Activated T-helper 1 cell treated with anti-CD3 and anti-CD28 coated beads, Interleukin-12 subunit alpha, Interleukin-12 subunit beta, Interleukin-2, Interleukin-4 antibody, amounts not matched to agents 30 ng/mL and 10 ng/mL and 1 ng/mL, durations not matched to agents 14 hours and 24 hours and 36 hours (primary cell): ENCODE results near the gene RASL11A. TPM values are rescaled to one million over a fixed set of nuclear protein-coding genes. Genes with fewer than 3 reads are reported as not detected.
"Not testable (repeated sequence)": the region's sequence is repeated elsewhere in the genome, so short reads cannot be mapped to it uniquely, and the experiment has no call there.

Experiments used
- DNase-seq: peaks from one replicate; pipeline ENCODE4 v3.0.0; 2021; ENCODE audit warnings: low spot score
- H3K27ac Mint-ChIP-seq: one replicate; pipeline ENCODE4 v1.8.0; 2021; ENCODE audit warnings: mild to moderate bottlenecking, mixed read lengths
- H3K27me3 Mint-ChIP-seq: one replicate; pipeline ENCODE4 v1.8.0; 2022; ENCODE audit warnings: mild to moderate bottlenecking, moderate library complexity, mixed read lengths; ENCODE audit not compliant: insufficient read depth
- H3K36me3 Mint-ChIP-seq: one replicate; pipeline ENCODE4 v1.8.0; 2021; ENCODE audit warnings: low read depth, mixed read lengths
- H3K4me1 Mint-ChIP-seq: one replicate; pipeline ENCODE4 v1.8.0; 2021; ENCODE audit warnings: low read depth, mixed read lengths
- H3K4me3 Mint-ChIP-seq: one replicate; pipeline ENCODE4 v1.8.0; 2021; ENCODE audit warnings: mild to moderate bottlenecking, moderate library complexity, mixed read lengths
- H3K9me3 Mint-ChIP-seq: one replicate; pipeline ENCODE4 v1.8.0; 2021; ENCODE audit warnings: mixed read lengths
- intact Hi-C: fragments of 100-400 bp; cut with micrococcal nuclease; formaldehyde crosslinking; loops from one replicate; pipeline ENCODE4 v1.15.1; 2024
- total RNA-seq: library from RNA; stranded (reverse); gene quantifications from 2 replicates; pipeline ENCODE4 v1.2.3, GENCODE V29; 2022

RASL11A gene
- total RNA-seq, 1 donor from 2014 or later = 1.9 TPM

GRCh38 chr13:27293076-27293691, 22.6 kb downstream of the RASL11A start:
- intact Hi-C loops = loop anchor here (5.0 kb wide), 1 partner anchor 59 kb away; no protein-coding TSS in a partner anchor

GRCh38 chr13:27293873-27294515, 23.4 kb downstream of the RASL11A start:
- Mint-ChIP-seq H3K27ac (no peak overlapping the region), H3K4me3 (no peak overlapping the region), H3K36me3 (no peaks in the 10 kb centered on the region), H3K27me3 (peaks cover 1% of the 10 kb centered on the region), H3K9me3 (no peaks in the 10 kb centered on the region), H3K4me1 (peaks cover 17% of the 10 kb centered on the region)
- DNase-seq = no peak
- intact Hi-C loops = loop anchor here (5.0 kb wide), 1 partner anchor 58 kb away; no protein-coding TSS in a partner anchor

More at GRCh38 chr13:27293076-27293691, 22.6 kb downstream of the RASL11A start:
- Mint-ChIP-seq H3K27me3 (peaks cover 1% of the 10 kb centered on the region), H3K4me3 (no peak overlapping the region), H3K9me3 (no peaks in the 10 kb centered on the region), H3K36me3 (no peaks in the 10 kb centered on the region), H3K27ac (no peak overlapping the region), H3K4me1 (peaks cover 17% of the 10 kb centered on the region)
- DNase-seq = no peak

- Mint-ChIP-seq H3K9me3 (no peaks in the 10 kb centered on the region), H3K27me3 (peaks cover 1% of the 10 kb centered on the region), H3K4me3 (no peak overlapping the region)
These were observed 24.5 kb downstream of the RASL11A start for GRCh38 chr13:27295096-27295495.

GRCh38 chr13:27295660-27296059, 25.0 kb downstream of the RASL11A start:
- Mint-ChIP-seq H3K9me3 (no peaks in the 10 kb centered on the region), H3K4me1 (peaks cover 17% of the 10 kb centered on the region), H3K36me3 (no peaks in the 10 kb centered on the region), H3K4me3 (no peak overlapping the region), H3K27ac (no peak overlapping the region), H3K27me3 (peaks cover 1% of the 10 kb centered on the region)
- no peak for DNase-seq
- intact Hi-C loops = no loop called here

More at GRCh38 chr13:27295096-27295495, 24.5 kb downstream of the RASL11A start:
- no peaks in the 10 kb centered on the region for H3K36me3 Mint-ChIP-seq
- peaks cover 17% of the 10 kb centered on the region for H3K4me1 Mint-ChIP-seq
- intact Hi-C loops = no loop called here
- no peak overlapping the region for H3K27ac Mint-ChIP-seq
- DNase-seq = no peak

- peaks cover 17% of the 10 kb centered on the region for H3K4me1 Mint-ChIP-seq
- no peak for DNase-seq
- no peak overlapping the region for H3K4me3 Mint-ChIP-seq
- H3K36me3 Mint-ChIP-seq = no peaks in the 10 kb centered on the region
- H3K9me3 Mint-ChIP-seq = no peaks in the 10 kb centered on the region
- intact Hi-C loops = no loop called here
- peaks cover 1% of the 10 kb centered on the region for H3K27me3 Mint-ChIP-seq
- no peak overlapping the region for H3K27ac Mint-ChIP-seq
These were observed 25.9 kb downstream of the RASL11A start for GRCh38 chr13:27296496-27296895.

GRCh38 chr13:27298849-27299248, 28.2 kb downstream of the RASL11A start:
- no peak overlapping the region for H3K4me3 Mint-ChIP-seq
- no peaks in the 10 kb centered on the region for H3K36me3 Mint-ChIP-seq
- H3K4me1 Mint-ChIP-seq = peaks cover 15% of the 10 kb centered on the region
- no peak for DNase-seq
- H3K27ac Mint-ChIP-seq = no peak overlapping the region
- H3K9me3 Mint-ChIP-seq = peaks cover 3% of the 10 kb centered on the region
- intact Hi-C loops = no loop called here
- H3K27me3 Mint-ChIP-seq = peaks cover 1% of the 10 kb centered on the region

- H3K36me3 Mint-ChIP-seq, intact Hi-C loops, H3K4me1 Mint-ChIP-seq, H3K27ac Mint-ChIP-seq, H3K9me3 Mint-ChIP-seq, DNase-seq, H3K27me3 Mint-ChIP-seq, H3K4me3 Mint-ChIP-seq: not testable (repeated sequence)
These were observed 29.8 kb downstream of the RASL11A start for GRCh38 chr13:27300406-27300805.

- intact Hi-C loops = no loop called here
- H3K27ac Mint-ChIP-seq = no peak overlapping the region
- H3K4me1 Mint-ChIP-seq = peaks cover 8% of the 10 kb centered on the region
- H3K9me3 Mint-ChIP-seq = peaks cover 3% of the 10 kb centered on the region
- no peak for DNase-seq
- H3K27me3 Mint-ChIP-seq = peaks cover 1% of the 10 kb centered on the region
- no peaks in the 10 kb centered on the region for H3K36me3 Mint-ChIP-seq
- no peak overlapping the region for H3K4me3 Mint-ChIP-seq
These were observed 30.4 kb downstream of the RASL11A start for GRCh38 chr13:27300941-27301586.

GRCh38 chr13:27302643-27303262, 32.1 kb downstream of the RASL11A start:
- H3K4me3 Mint-ChIP-seq = no peak overlapping the region
- intact Hi-C loops = no loop called here
- H3K27me3 Mint-ChIP-seq = no peaks in the 10 kb centered on the region
- no peaks in the 10 kb centered on the region for H3K36me3 Mint-ChIP-seq
- H3K27ac Mint-ChIP-seq = no peak overlapping the region
- peaks cover 13% of the 10 kb centered on the region for H3K4me1 Mint-ChIP-seq
- peaks cover 3% of the 10 kb centered on the region for H3K9me3 Mint-ChIP-seq
- no peak for DNase-seq

- intact Hi-C loops = no loop called here
- no peak for DNase-seq
- no peaks in the 10 kb centered on the region for H3K36me3 Mint-ChIP-seq
- peaks cover 13% of the 10 kb centered on the region for H3K4me1 Mint-ChIP-seq
- peaks cover 3% of the 10 kb centered on the region for H3K9me3 Mint-ChIP-seq
- no peaks in the 10 kb centered on the region for H3K27me3 Mint-ChIP-seq
- H3K27ac Mint-ChIP-seq = no peak overlapping the region
- H3K4me3 Mint-ChIP-seq = no peak overlapping the region
These were observed 33.5 kb downstream of the RASL11A start for GRCh38 chr13:27304099-27304498.

GRCh38 chr13:27304611-27305010, 34.0 kb downstream of the RASL11A start:
- peaks cover 3% of the 10 kb centered on the region for H3K9me3 Mint-ChIP-seq
- no peaks in the 10 kb centered on the region for H3K36me3 Mint-ChIP-seq
- H3K4me3 Mint-ChIP-seq = no peak overlapping the region
- no peak overlapping the region for H3K27ac Mint-ChIP-seq
- intact Hi-C loops = no loop called here
- peaks cover 13% of the 10 kb centered on the region for H3K4me1 Mint-ChIP-seq
- H3K27me3 Mint-ChIP-seq = no peaks in the 10 kb centered on the region
- no peak for DNase-seq

- Mint-ChIP-seq H3K27ac (no peak overlapping the region), H3K4me1 (peaks cover 13% of the 10 kb centered on the region), H3K4me3 (no peak overlapping the region), H3K9me3 (peaks cover 3% of the 10 kb centered on the region), H3K27me3 (no peaks in the 10 kb centered on the region), H3K36me3 (no peaks in the 10 kb centered on the region)
- DNase-seq = no peak
- intact Hi-C loops = no loop called here
These were observed 35.7 kb downstream of the RASL11A start for GRCh38 chr13:27306364-27306763.

GRCh38 chr13:27308941-27309340, 38.3 kb downstream of the RASL11A start:
- no peaks in the 10 kb centered on the region for H3K36me3 Mint-ChIP-seq
- H3K27me3 Mint-ChIP-seq = no peaks in the 10 kb centered on the region
- DNase-seq = no peak
- H3K4me1 Mint-ChIP-seq = peaks cover 5% of the 10 kb centered on the region
- H3K4me3 Mint-ChIP-seq = no peak overlapping the region
- H3K9me3 Mint-ChIP-seq = no peaks in the 10 kb centered on the region
- intact Hi-C loops = no loop called here
- no peak overlapping the region for H3K27ac Mint-ChIP-seq
